PC-3 (cell line): ENCODE data around the gene DBNDD1. TPM values are rescaled to one million over a fixed set of nuclear protein-coding genes. Genes with fewer than 3 reads are reported as not detected.

Experiments used
- ATAC-seq: fragments of 200-7000 bp; cut with Tn5 transposase; 2 replicates; pipeline ENCODE4 v1.9.1; 2020; ENCODE audit warnings: mild to moderate bottlenecking, moderate library complexity
- BruUV-seq: library from RNA; stranded (reverse); fragments of 400-500 nt; replicated peaks from 2 replicates; lab custom pipeline; 2021; lab: Mats Ljungman, UMichigan
- CTCF ChIA-PET: fragments of 300-600 bp; sonication (Branson Sonifier 250); formaldehyde crosslinking; loops from one replicate; lab custom pipeline; 2022; ENCODE audit warnings: antibody characterized with exemption; lab: Charles Lee
- POLR2A ChIA-PET: fragments of 300-600 bp; sonication (Branson Sonifier 250); formaldehyde crosslinking; loops from one replicate; lab custom pipeline; 2022; ENCODE audit warnings: antibody characterized with exemption; ENCODE audit not compliant: unreplicated experiment; lab: Charles Lee
- DNase-seq: peaks from one replicate; pipeline ENCODE4 v3.0.0-alpha.2; 2015
- H2AFZ ChIP-seq: fragments of 300-600 bp; sonication (generic); 2 replicates; pipeline ENCODE4 v1.6.0; 2016; ENCODE audit warnings: antibody characterized with exemption, low read length
- H3F3A ChIP-seq: fragments of 300-600 bp; sonication (generic); one replicate; pipeline ENCODE4 v1.6.0; 2017; ENCODE audit warnings: antibody characterized with exemption, low read length, control low read depth, mild to moderate bottlenecking; ENCODE audit not compliant: unreplicated experiment
- H3K27ac ChIP-seq: fragments of 300-600 bp; sonication (generic); 2 replicates; pipeline ENCODE4 v1.5.1; 2016; ENCODE audit warnings: mild to moderate bottlenecking, low read length
- H3K27me3 ChIP-seq: fragments of 300-600 bp; sonication (generic); 2 replicates; pipeline ENCODE4 v1.6.1; 2016; ENCODE audit warnings: low read length, mixed read lengths
- H3K36me3 ChIP-seq: fragments of 300-600 bp; sonication (generic); 2 replicates; pipeline ENCODE4 v1.6.1; 2016; ENCODE audit warnings: low read depth, mixed run types, low read length, mixed read lengths
- H3K4me1 ChIP-seq: fragments of 300-600 bp; sonication (generic); 2 replicates; pipeline ENCODE4 v1.5.1; 2016; ENCODE audit warnings: low read length; ENCODE audit not compliant: insufficient read depth
- H3K4me2 ChIP-seq: fragments of 300-600 bp; sonication (generic); 2 replicates; pipeline ENCODE4 v1.6.0; 2016; ENCODE audit warnings: low read length
- H3K4me3 ChIP-seq: fragments of 300-600 bp; sonication (generic); 2 replicates; pipeline ENCODE4 v1.5.1; 2016; ENCODE audit warnings: mild to moderate bottlenecking, low read length, mixed read lengths
- H3K79me2 ChIP-seq: fragments of 300-600 bp; sonication (generic); 2 replicates; pipeline ENCODE4 v1.6.1; 2017; ENCODE audit warnings: low read length, mixed read lengths
- H3K9ac ChIP-seq: fragments of 300-600 bp; sonication (generic); 2 replicates; pipeline ENCODE4 v1.6.0; 2016; ENCODE audit warnings: mild to moderate bottlenecking, low read length
- H3K9me2 ChIP-seq: fragments of 300-600 bp; sonication (generic); replicated peaks from 2 replicates; pipeline ENCODE4 v1.6.1; 2016; ENCODE audit warnings: mixed run types, low read length, mixed read lengths
- H3K9me3 ChIP-seq: fragments of 300-600 bp; sonication (generic); 2 replicates; pipeline ENCODE4 v1.6.1; 2016; ENCODE audit warnings: low read length, mixed read lengths
- H4K20me1 ChIP-seq: fragments of 300-600 bp; sonication (generic); 2 replicates; pipeline ENCODE4 v1.6.1; 2016; ENCODE audit warnings: low read length, mixed read lengths
- EZH2 ChIP-seq: fragments of 300-600 bp; sonication (generic); IDR thresholded peaks from one replicate; pipeline ENCODE4 v1.6.1; 2017; ENCODE audit warnings: antibody characterized with exemption, mild to moderate bottlenecking, low read length; ENCODE audit not compliant: unreplicated experiment
- EZH2phosphoT487 ChIP-seq: fragments of 300-600 bp; sonication (generic); IDR thresholded peaks from 2 replicates; pipeline ENCODE4 v1.6.1; 2018; ENCODE audit warnings: mild to moderate bottlenecking, antibody characterized with exemption, low read length, borderline replicate concordance
- intact Hi-C: fragments of 100-400 bp; cut with micrococcal nuclease; formaldehyde crosslinking; loops from 2 replicates; pipeline ENCODE4 v1.9.0; 2023
- total RNA-seq: library from RNA; depleted of rRNA; stranded (reverse); fragments of >200 nt; gene quantifications from 2 replicates; pipeline ENCODE4 v1.2.3, GENCODE V29; 2014
- TF ChIP-seq, protein P1 (sequence below): fragments of 300-600 bp; sonication (generic); conservative IDR thresholded peaks from 2 replicates; pipeline ENCODE4 v1.5.1; 2017; ENCODE audit warnings: antibody characterized with exemption, low read depth, mild to moderate bottlenecking, low read length

DBNDD1 gene
- total RNA-seq, 1 experiment from 2014 or later, result 21.1 TPM

DNA sequence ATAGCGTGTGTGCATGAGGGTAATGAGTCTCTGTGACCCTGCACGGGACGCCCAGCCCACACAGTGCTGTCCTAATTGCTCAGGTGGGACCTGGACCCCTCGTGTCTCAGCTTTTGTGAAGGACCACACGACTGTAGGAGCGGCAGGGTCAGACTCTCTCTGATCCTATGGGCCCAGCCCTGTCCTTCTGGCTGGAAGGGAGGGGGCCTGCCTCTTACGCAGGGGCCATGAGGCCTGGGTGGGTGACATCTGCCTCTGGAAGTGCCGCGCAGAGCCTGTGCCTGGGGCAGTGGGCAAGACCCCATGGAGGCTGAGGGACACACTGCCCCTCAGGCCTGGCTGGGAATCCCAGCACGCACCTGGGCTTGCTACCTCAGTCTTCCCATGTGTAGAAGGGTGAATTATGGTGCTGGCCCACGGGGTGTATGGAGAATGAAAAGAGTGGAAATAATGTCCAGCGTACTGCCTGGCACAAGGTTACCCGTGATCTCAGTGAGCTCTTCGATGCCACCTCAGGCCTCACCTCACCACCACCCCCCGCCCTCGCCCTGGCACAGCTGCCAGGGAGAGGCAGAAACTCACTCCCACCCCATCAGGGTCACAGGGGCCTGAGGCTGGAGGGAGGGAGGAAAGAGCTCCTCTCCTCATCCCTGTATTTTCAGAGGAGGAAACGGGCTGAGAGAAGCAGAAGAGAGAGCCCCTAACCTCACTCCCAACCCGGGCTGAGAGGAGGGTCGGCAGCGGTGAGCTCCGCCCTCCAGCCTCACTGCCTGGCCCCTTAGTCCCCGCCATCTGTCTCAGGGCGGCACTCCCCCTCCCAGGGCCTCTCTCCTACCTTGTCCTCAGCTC, 27.1 kb upstream of the DBNDD1 start:
- peaks cover 4% of the 10 kb centered on the region for H4K20me1 ChIP-seq
- no peaks in the 10 kb centered on the region for H3K9me2 ChIP-seq
- POLR2A ChIA-PET, result no interaction called here
- 0 out of 2 replicates have a peak overlapping the region, but pooled peaks have one; percentile 36 for H3K4me2 ChIP-seq
- DNase-seq (no peak), ATAC-seq (no peak; the same call in 1 of the 2 replicates)
- CTCF ChIA-PET, result no interaction called here
- H3F3A ChIP-seq, result no peaks in the 10 kb centered on the region
- no peak overlapping the region for H3K4me3 ChIP-seq
- H2AFZ ChIP-seq, result no peak overlapping the region
- no TSS peak for BruUV-seq
- H3K9me3 ChIP-seq, result no peaks in the 10 kb centered on the region
- no peaks in the 10 kb centered on the region for H3K36me3 ChIP-seq
- no peak overlapping the region for H3K9ac ChIP-seq
- TF ChIP-seq EZH2phosphoT487, result no peak
- peaks cover 26% of the 10 kb centered on the region for H3K4me1 ChIP-seq
- H3K27me3 ChIP-seq, result no peaks in the 10 kb centered on the region
- no peak overlapping the region for H3K27ac ChIP-seq
- H3K79me2 ChIP-seq, result no peaks in the 10 kb centered on the region
- intact Hi-C loops, result no loop called here

DNA sequence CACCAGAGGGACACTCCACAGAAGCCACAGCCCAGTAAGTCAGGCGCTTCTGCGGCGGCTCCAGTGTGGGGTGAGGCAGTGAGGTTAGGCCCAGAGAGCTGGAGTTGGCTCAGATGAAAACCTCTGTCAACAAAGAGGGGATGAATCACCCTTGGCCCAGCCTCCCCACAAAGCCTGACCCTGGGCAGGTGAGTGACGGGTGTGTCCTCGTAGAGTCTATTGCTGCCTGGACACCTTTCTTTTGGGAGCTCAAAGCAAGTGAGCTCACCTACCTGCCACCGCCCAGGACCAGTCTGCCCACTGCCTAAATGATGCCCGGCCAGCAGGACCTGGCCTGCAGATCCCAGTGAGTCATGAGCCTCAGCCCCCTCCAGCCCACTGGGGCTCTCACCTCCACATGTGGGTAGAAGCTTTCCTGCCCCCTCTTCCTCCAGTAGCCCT, 24.9 kb upstream of the DBNDD1 start:
- Histone ChIP-seq H3K9me2 (no peaks in the 10 kb centered on the region), H4K20me1 (peaks cover 4% of the 10 kb centered on the region), H3K4me1 (peaks cover 26% of the 10 kb centered on the region), H3K9me3 (no peaks in the 10 kb centered on the region), H3K27me3 (no peaks in the 10 kb centered on the region), H3K36me3 (no peaks in the 10 kb centered on the region), H3K27ac (peak overlapping the region; percentile 67), H3F3A (no peaks in the 10 kb centered on the region), H3K79me2 (no peaks in the 10 kb centered on the region), H2AFZ (no peak overlapping the region), H3K4me2 (peak overlapping the region; percentile 66), H3K4me3 (0 out of 2 replicates have a peak overlapping the region, but pooled peaks have one; percentile 2), H3K9ac (no peak overlapping the region)
- intact Hi-C loops, result no loop called here
- CTCF ChIA-PET, result interaction anchor here (1.5 kb wide), 1 partner anchor 38 kb away, joined by 4 read pairs; no protein-coding TSS in a partner anchor
- BruUV-seq, result no TSS peak
- POLR2A ChIA-PET, result no interaction called here
- TF ChIP-seq, protein P1, sequence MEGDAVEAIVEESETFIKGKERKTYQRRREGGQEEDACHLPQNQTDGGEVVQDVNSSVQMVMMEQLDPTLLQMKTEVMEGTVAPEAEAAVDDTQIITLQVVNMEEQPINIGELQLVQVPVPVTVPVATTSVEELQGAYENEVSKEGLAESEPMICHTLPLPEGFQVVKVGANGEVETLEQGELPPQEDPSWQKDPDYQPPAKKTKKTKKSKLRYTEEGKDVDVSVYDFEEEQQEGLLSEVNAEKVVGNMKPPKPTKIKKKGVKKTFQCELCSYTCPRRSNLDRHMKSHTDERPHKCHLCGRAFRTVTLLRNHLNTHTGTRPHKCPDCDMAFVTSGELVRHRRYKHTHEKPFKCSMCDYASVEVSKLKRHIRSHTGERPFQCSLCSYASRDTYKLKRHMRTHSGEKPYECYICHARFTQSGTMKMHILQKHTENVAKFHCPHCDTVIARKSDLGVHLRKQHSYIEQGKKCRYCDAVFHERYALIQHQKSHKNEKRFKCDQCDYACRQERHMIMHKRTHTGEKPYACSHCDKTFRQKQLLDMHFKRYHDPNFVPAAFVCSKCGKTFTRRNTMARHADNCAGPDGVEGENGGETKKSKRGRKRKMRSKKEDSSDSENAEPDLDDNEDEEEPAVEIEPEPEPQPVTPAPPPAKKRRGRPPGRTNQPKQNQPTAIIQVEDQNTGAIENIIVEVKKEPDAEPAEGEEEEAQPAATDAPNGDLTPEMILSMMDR, result no peak
- TF ChIP-seq EZH2phosphoT487 (no peak), EZH2 (no peak)
- DNase-seq (peak; percentile 91), ATAC-seq (peak; percentile 95)

DNA sequence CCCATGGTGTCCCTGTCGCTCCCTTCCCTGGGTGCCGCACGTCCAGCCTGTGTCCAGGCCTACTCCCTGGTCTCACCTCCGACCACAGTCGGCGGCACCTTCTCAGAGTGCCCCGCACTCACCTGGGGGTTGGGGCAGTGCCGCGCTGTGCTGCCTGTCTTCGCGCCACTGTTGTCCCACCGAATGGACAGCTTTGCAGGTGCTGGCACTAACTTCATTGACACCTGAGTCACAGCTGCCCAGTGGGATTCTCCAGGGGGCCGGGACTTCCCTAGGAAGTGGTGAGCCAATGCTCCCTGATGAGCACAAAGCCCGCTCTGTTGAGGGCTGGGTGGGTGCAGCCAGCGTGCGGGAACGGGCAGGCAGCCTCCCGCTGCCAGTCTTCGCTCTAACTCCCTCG, 24.3 kb upstream of the DBNDD1 start:
- peaks cover 4% of the 10 kb centered on the region for H4K20me1 ChIP-seq
- DNase-seq (no peak), ATAC-seq (no peak)
- TF ChIP-seq EZH2 (no peak), EZH2phosphoT487 (no peak)
- TF ChIP-seq, protein P1, result no peak
- H3K27me3 ChIP-seq, result no peaks in the 10 kb centered on the region
- intact Hi-C loops, result no loop called here
- POLR2A ChIA-PET, result no interaction called here
- no peaks in the 10 kb centered on the region for H3K9me2 ChIP-seq
- no peaks in the 10 kb centered on the region for H3K79me2 ChIP-seq
- CTCF ChIA-PET, result interaction anchor here (1.5 kb wide), 1 partner anchor 39 kb away, joined by 4 read pairs; no protein-coding TSS in a partner anchor
- no peak overlapping the region for H3K9ac ChIP-seq
- no peak overlapping the region for H2AFZ ChIP-seq
- H3K4me2 ChIP-seq, result peak overlapping the region; percentile 51
- H3F3A ChIP-seq, result no peaks in the 10 kb centered on the region
- no peaks in the 10 kb centered on the region for H3K36me3 ChIP-seq
- peaks cover 26% of the 10 kb centered on the region for H3K4me1 ChIP-seq
- no peaks in the 10 kb centered on the region for H3K9me3 ChIP-seq
- peak overlapping the region; percentile 67 for H3K27ac ChIP-seq
- 0 out of 2 replicates have a peak overlapping the region, but pooled peaks have one; percentile 2 for H3K4me3 ChIP-seq
- BruUV-seq, result no TSS peak
